H9 (cell line): ENCODE results near the gene TYSND1. TPM values are rescaled to one million over a fixed set of nuclear protein-coding genes. Genes with fewer than 3 reads are reported as not detected.
A peak's percentile ranks its signal among the peaks of the same experiment; 100 is the strongest.

ENCODE experiments used
- DNase-seq: peaks from one replicate; pipeline ENCODE4 v3.0.0-alpha.2; 2017
- H2AFZ ChIP-seq: one replicate; pipeline ENCODE4 v1.6.1; 2013; ENCODE audit warnings: mild to moderate bottlenecking, low read length, control low read depth, moderate library complexity
- H2AK5ac ChIP-seq: 2 replicates; pipeline ENCODE4 v1.6.1; 2013; ENCODE audit warnings: low read length, control low read depth, mixed read lengths; ENCODE audit not compliant: insufficient read length
- H2BK120ac ChIP-seq: one replicate; pipeline ENCODE4 v1.6.1; 2013; ENCODE audit warnings: low read depth, mild to moderate bottlenecking, low read length, control low read depth, inconsistent platforms; ENCODE audit not compliant: poor library complexity, severe bottlenecking
- H2BK12ac ChIP-seq: 2 replicates; pipeline ENCODE4 v1.6.1; 2013; ENCODE audit warnings: low read length, control low read depth, mixed read lengths, low read depth; ENCODE audit not compliant: insufficient read length
- H2BK15ac ChIP-seq: 2 replicates; pipeline ENCODE4 v1.6.1; 2013; ENCODE audit warnings: low read depth, low read length, control low read depth
- H2BK20ac ChIP-seq: one replicate; pipeline ENCODE4 v1.6.1; 2013; ENCODE audit warnings: low read depth, mild to moderate bottlenecking, low read length, control low read depth, inconsistent platforms; ENCODE audit not compliant: poor library complexity, severe bottlenecking
- H2BK5ac ChIP-seq: 2 replicates; pipeline ENCODE4 v1.6.1; 2013; ENCODE audit warnings: low read length, control low read depth, mixed read lengths; ENCODE audit not compliant: insufficient read length
- H3K14ac ChIP-seq: 2 replicates; pipeline ENCODE4 v1.6.1; 2013; ENCODE audit warnings: low read length, control low read depth; ENCODE audit not compliant: insufficient read depth
- H3K18ac ChIP-seq: 2 replicates; pipeline ENCODE4 v1.6.1; 2013; ENCODE audit warnings: low read depth, mild to moderate bottlenecking, mixed read lengths, low read length, control low read depth; ENCODE audit not compliant: insufficient read length
- H3K23ac ChIP-seq: 2 replicates; pipeline ENCODE4 v1.6.1; 2013; ENCODE audit warnings: low read length, control low read depth, mixed read lengths, low read depth; ENCODE audit not compliant: insufficient read length
- H3K23me2 ChIP-seq: 2 replicates; pipeline ENCODE4 v1.6.1; 2013; ENCODE audit warnings: low read depth, mild to moderate bottlenecking, mixed read lengths, low read length, control low read depth; ENCODE audit not compliant: insufficient read length, poor library complexity, severe bottlenecking
- H3K27ac ChIP-seq: 2 replicates; pipeline ENCODE4 v1.5.1; 2013; ENCODE audit warnings: low read length, control low read depth, mixed read lengths, low read depth; ENCODE audit not compliant: insufficient read length
- H3K27me3 ChIP-seq: 2 replicates; pipeline ENCODE4 v1.6.1; 2013; ENCODE audit warnings: low read length, control low read depth, inconsistent platforms; ENCODE audit not compliant: insufficient read depth
- H3K4ac ChIP-seq: 2 replicates; pipeline ENCODE4 v1.6.1; 2013; ENCODE audit warnings: low read depth, mild to moderate bottlenecking, control low read depth, inconsistent platforms, low read length, moderate library complexity
- H3K4me1 ChIP-seq: 2 replicates; pipeline ENCODE4 v1.6.1; 2013; ENCODE audit warnings: low read length, control low read depth, inconsistent platforms; ENCODE audit not compliant: insufficient read depth
- H3K4me2 ChIP-seq: 2 replicates; pipeline ENCODE4 v1.6.1; 2013; ENCODE audit warnings: low read length, control low read depth, mixed read lengths; ENCODE audit not compliant: insufficient read length, insufficient read depth
- H3K56ac ChIP-seq: 2 replicates; pipeline ENCODE4 v1.6.1; 2013; ENCODE audit warnings: low read depth, mild to moderate bottlenecking, mixed read lengths, low read length, control low read depth; ENCODE audit not compliant: insufficient read length
- H3K79me1 ChIP-seq: 2 replicates; pipeline ENCODE4 v1.6.1; 2013; ENCODE audit warnings: low read depth, mild to moderate bottlenecking, moderate library complexity, low read length, control low read depth, inconsistent platforms; ENCODE audit not compliant: insufficient read depth, poor library complexity, severe bottlenecking
- H3K79me2 ChIP-seq: 2 replicates; pipeline ENCODE4 v1.6.1; 2013; ENCODE audit warnings: low read length, control low read depth, inconsistent platforms; ENCODE audit not compliant: insufficient read depth
- H3K9ac ChIP-seq: 2 replicates; pipeline ENCODE4 v1.6.1; 2013; ENCODE audit warnings: low read length, control low read depth, mixed read lengths; ENCODE audit not compliant: insufficient read length; ENCODE audit errors: extremely low read depth
- H3K9me3 ChIP-seq: one replicate; pipeline ENCODE4 v1.6.1; 2013; ENCODE audit warnings: low read depth, low read length, inconsistent platforms; ENCODE audit not compliant: control insufficient read depth
- H3T11ph ChIP-seq: one replicate; pipeline ENCODE4 v1.6.1; 2013; ENCODE audit warnings: mild to moderate bottlenecking, low read length, control low read depth, inconsistent platforms
- H4K20me1 ChIP-seq: one replicate; pipeline ENCODE4 v1.6.1; 2013; ENCODE audit not compliant: control insufficient read depth, insufficient read length, insufficient read depth
- H4K5ac ChIP-seq: 2 replicates; pipeline ENCODE4 v1.6.1; 2013; ENCODE audit warnings: low read depth, mild to moderate bottlenecking, mixed read lengths, low read length, control low read depth; ENCODE audit not compliant: insufficient read length
- H4K8ac ChIP-seq: replicated peaks from 2 replicates; pipeline ENCODE4 v1.6.1; 2013; ENCODE audit warnings: low read length, control low read depth, mixed read lengths, low read depth; ENCODE audit not compliant: insufficient read length
- H4K91ac ChIP-seq: 2 replicates; pipeline ENCODE4 v1.6.1; 2013; ENCODE audit warnings: low read depth, mild to moderate bottlenecking, moderate library complexity, mixed read lengths, low read length, control low read depth; ENCODE audit not compliant: insufficient read length
- H3K27ac Mint-ChIP-seq, 3 experiments: 2 replicates in 2 of 3; 3 replicates in 1 of 3; pipeline ENCODE4 v1.8.0; 2020 to 2021; ENCODE audit warnings: mixed read lengths in 3 of 3, mild to moderate bottlenecking in 1 of 3, moderate library complexity in 1 of 3
- H3K27me3 Mint-ChIP-seq: 2 replicates; pipeline ENCODE4 v1.8.0; 2021; ENCODE audit warnings: low read depth, mild to moderate bottlenecking, moderate library complexity, mixed read lengths
- H3K36me3 Mint-ChIP-seq, 3 experiments: 2 replicates in 2 of 3; 3 replicates in 1 of 3; pipeline ENCODE4 v1.8.0; 2020 to 2021; ENCODE audit warnings: low read depth in 3 of 3, mixed read lengths in 3 of 3; ENCODE audit not compliant: insufficient read depth in 1 of 3
- H3K4me1 Mint-ChIP-seq, 2 experiments: 2 replicates each; pipeline ENCODE4 v1.8.0; 2020; ENCODE audit warnings: mixed read lengths in 2 of 2
- H3K4me3 Mint-ChIP-seq, 2 experiments: 2 replicates in 1 of 2; 3 replicates in 1 of 2; pipeline ENCODE4 v1.8.0; 2020 to 2021; ENCODE audit warnings: mild to moderate bottlenecking in 2 of 2, mixed read lengths in 2 of 2, moderate library complexity in 1 of 2
- H3K9me3 Mint-ChIP-seq, 2 experiments: 2 replicates in 1 of 2; 3 replicates in 1 of 2; pipeline ENCODE4 v1.8.0; 2020; ENCODE audit warnings: mild to moderate bottlenecking in 2 of 2, mixed read lengths in 2 of 2, moderate library complexity in 1 of 2
- CTCF ChIP-seq: fragments of 200-600 bp; sonication (generic); conservative IDR thresholded peaks from 3 replicates; pipeline ENCODE4 v1.8.0; 2021; ENCODE audit warnings: antibody characterized with exemption, mild to moderate bottlenecking
- WGBS: extraction: QIAGEN DNeasy Blood & Tissue Kit; methylation state at CpG from one replicate; pipeline ENCODE4 v1.1.7; 2013; ENCODE audit warnings: missing lambda C conversion rate, low lambda C conversion rate, mixed read lengths; ENCODE audit not compliant: insufficient read length; ENCODE audit errors: extremely low coverage; 5-methylcytosine and 5-hydroxymethylcytosine counted together
- total RNA-seq: library from RNA; stranded (reverse); gene quantifications from 2 replicates; pipeline ENCODE4 v1.2.1, GENCODE V29; 2021

Gene TYSND1
- total RNA-seq, 1 experiment from 2014 or later: 12.8 TPM

- DNase-seq: no peak
- Histone ChIP-seq H3K27ac (no peak overlapping the region), H2BK20ac (no peak overlapping the region), H3K23me2 (no peaks in the 10 kb centered on the region), H3T11ph (no peak overlapping the region), H3K4me1 (no peaks in the 10 kb centered on the region), H3K4me2 (no peak overlapping the region), H4K91ac (no peak overlapping the region), H2AK5ac (no peak overlapping the region), H3K79me2 (no peaks in the 10 kb centered on the region), H3K79me1 (no peaks in the 10 kb centered on the region), H3K9me3 (no peaks in the 10 kb centered on the region), H3K18ac (no peak overlapping the region), H2AFZ (no peak overlapping the region), H3K14ac (no peak overlapping the region; the same call in 1 of the 2 replicates), H2BK12ac (no peak overlapping the region), H4K8ac (no peak overlapping the region), H3K23ac (no peak overlapping the region), H3K9ac (no peak overlapping the region), H4K5ac (no peak overlapping the region), H2BK15ac (no peak overlapping the region), H3K4ac (no peak overlapping the region), H2BK120ac (no peak overlapping the region), H3K27me3 (no peaks in the 10 kb centered on the region), H3K56ac (no peak overlapping the region), H2BK5ac (no peak overlapping the region), H4K20me1 (no peaks in the 10 kb centered on the region)
- Mint-ChIP-seq H3K9me3 (no peaks in the 10 kb centered on the region), H3K4me3 (no peak overlapping the region), H3K36me3 (peaks cover 4 to 10% (median 6%) of the 10 kb centered on the region in 3 experiments; a peak in 6 of 7 replicates), H3K27ac (peak overlapping the region in 2 of 3 experiments; percentile 23 to 67; a peak in 1 of 7 replicates), H3K4me1 (peaks cover 5 to 9% of the 10 kb centered on the region in 2 experiments), H3K27me3 (no peaks in the 10 kb centered on the region)
- no CpG with 5 or more reads among the region's 10 CpGs for WGBS
- no peak for TF ChIP-seq CTCF
These were observed 28.9 kb downstream of the TYSND1 start for GRCh38 chr10:70117646-70118045.
